Vagina (tissue), 2 donors: ENCODE data around the gene MT1M. TPM values are rescaled to one million over a fixed set of nuclear protein-coding genes. Genes with fewer than 3 reads are reported as not detected.

ENCODE experiments used
- DNase-seq, 2 donors: peaks; one replicate each; pipeline ENCODE4 v3.0.0-alpha.2; 2017; ENCODE audit errors: extremely low spot score in 2 of 2
- H3K27ac ChIP-seq: fragments of 200-600 bp; sonication (generic); one replicate; pipeline ENCODE4 v1.5.1; 2019
- H3K27me3 ChIP-seq: fragments of 200-600 bp; sonication (generic); one replicate; pipeline ENCODE4 v1.5.1; 2019
- H3K36me3 ChIP-seq, 2 donors: fragments of 200-600 bp; sonication (generic); one replicate each; pipeline ENCODE4 v1.5.1; 2017 to 2019
- H3K4me1 ChIP-seq: fragments of 200-600 bp; sonication (generic); one replicate; pipeline ENCODE4 v1.5.1; 2019
- H3K4me3 ChIP-seq, 2 donors: fragments of 200-600 bp; sonication (generic); 1 replicate in 1 of 2; 2 replicates in 1 of 2; pipeline ENCODE4 v1.5.1; 2016 to 2019
- H3K9me3 ChIP-seq: fragments of 200-600 bp; sonication (generic); one replicate; pipeline ENCODE4 v1.5.1; 2019
- POLR2A ChIP-seq, 2 donors: fragments of 450-650 bp; IDR thresholded peaks; one replicate each; pipeline ENCODE4 v1.6.1; 2017; ENCODE audit warnings: antibody characterized with exemption in 2 of 2, mild to moderate bottlenecking in 2 of 2, moderate library complexity in 2 of 2
- POLR2AphosphoS5 ChIP-seq, 2 donors: sonication (generic); formaldehyde crosslinking; IDR thresholded peaks; one replicate each; pipeline ENCODE4 v1.9.0; 2017; ENCODE audit warnings: antibody characterized with exemption in 2 of 2, mild to moderate bottlenecking in 2 of 2, low read depth in 1 of 2; ENCODE audit not compliant: insufficient read depth in 1 of 2
- intact Hi-C: fragments of 100-400 bp; cut with DNase I; formaldehyde crosslinking; loops from one replicate; pipeline ENCODE4 v1.15.1; 2023
- total RNA-seq: library from RNA; depleted of rRNA; stranded (reverse); fragments of >200 nt; gene quantifications from one replicate; pipeline ENCODE4 v1.2.3, GENCODE V29; 2016
- TF ChIP-seq, protein P1 (sequence below), 3 experiments: fragments of 450-650 bp in 2 of 3; fragments of 200-600 bp in 1 of 3; sonication (generic) in 1 of 3; IDR thresholded peaks; one replicate each; pipeline ENCODE4 v1.5.1; 2017 to 2019; ENCODE audit warnings: antibody characterized with exemption in 3 of 3, mild to moderate bottlenecking in 2 of 3, moderate library complexity in 2 of 3

MT1M gene
- total RNA-seq, 1 donor from 2014 or later, result 63.3 TPM

DNA sequence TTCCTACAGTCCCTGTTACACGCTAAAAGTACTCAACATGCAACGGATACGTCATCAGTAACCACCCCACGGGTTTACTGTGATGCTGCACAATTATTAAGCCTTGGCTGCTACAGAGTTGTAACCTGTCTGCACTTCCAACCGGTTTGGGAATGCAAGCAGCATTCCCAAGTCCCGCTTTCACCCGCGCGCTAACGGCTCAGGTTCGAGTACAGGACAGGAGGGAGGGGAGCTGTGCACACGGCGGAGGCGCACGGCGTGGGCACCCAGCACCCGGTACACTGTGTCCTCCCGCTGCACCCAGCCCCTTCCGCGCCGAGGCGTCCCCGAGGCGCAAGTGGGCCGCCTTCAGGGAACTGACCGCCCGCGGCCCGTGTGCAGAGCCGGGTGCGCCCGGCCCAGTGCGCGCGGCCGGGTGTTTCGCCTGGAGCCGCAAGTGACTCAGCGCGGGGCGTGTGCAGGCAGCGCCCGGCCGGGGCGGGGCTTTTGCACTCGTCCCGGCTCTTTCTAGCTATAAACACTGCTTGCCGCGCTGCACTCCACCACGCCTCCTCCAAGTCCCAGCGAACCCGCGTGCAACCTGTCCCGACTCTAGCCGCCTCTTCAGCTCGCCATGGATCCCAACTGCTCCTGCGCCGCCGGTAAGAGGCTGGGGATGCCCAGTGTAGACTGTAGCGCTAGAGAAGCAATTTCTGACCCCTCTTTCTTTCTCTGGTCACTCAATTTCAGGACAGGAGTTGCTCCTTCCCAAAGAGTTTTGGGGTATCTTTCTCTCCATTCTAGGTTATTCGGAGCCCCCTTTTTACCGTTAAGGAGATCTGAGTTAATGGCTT is 24.2 kb upstream of the MT1M start, which contains the start of gene MT2A:
TSS of gene MT2A (plus strand) at position 542 of the 833 bp plus-strand sequence. CDS start at position 614, 72 bp downstream.
- peak in 1 of 2 donors; percentile 97 for DNase-seq
- Histone ChIP-seq H3K4me3 (peak within 1 kb of the TSS; percentile 63 to 67), H3K27ac (peak within 1 kb of the TSS; percentile 83), H3K4me1 (peaks cover 51% of the 10 kb centered on the region), H3K36me3 (no peaks in the 10 kb centered on the region), H3K9me3 (no peaks in the 10 kb centered on the region), H3K27me3 (no peaks in the 10 kb centered on the region)
- TF ChIP-seq, protein P1, sequence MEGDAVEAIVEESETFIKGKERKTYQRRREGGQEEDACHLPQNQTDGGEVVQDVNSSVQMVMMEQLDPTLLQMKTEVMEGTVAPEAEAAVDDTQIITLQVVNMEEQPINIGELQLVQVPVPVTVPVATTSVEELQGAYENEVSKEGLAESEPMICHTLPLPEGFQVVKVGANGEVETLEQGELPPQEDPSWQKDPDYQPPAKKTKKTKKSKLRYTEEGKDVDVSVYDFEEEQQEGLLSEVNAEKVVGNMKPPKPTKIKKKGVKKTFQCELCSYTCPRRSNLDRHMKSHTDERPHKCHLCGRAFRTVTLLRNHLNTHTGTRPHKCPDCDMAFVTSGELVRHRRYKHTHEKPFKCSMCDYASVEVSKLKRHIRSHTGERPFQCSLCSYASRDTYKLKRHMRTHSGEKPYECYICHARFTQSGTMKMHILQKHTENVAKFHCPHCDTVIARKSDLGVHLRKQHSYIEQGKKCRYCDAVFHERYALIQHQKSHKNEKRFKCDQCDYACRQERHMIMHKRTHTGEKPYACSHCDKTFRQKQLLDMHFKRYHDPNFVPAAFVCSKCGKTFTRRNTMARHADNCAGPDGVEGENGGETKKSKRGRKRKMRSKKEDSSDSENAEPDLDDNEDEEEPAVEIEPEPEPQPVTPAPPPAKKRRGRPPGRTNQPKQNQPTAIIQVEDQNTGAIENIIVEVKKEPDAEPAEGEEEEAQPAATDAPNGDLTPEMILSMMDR (IDR thresholded peaks at IDR 0.05), result no peak
- TF ChIP-seq POLR2AphosphoS5 (IDR thresholded peaks at IDR 0.05; ENCODE audit: insufficient read depth in 1 of 2, low read depth in 1 of 2) (peak; percentile 76 to 96), POLR2A (IDR thresholded peaks at IDR 0.05) (peak in 1 of 2 donors; percentile 91)
- intact Hi-C loops, result loop anchor here (2.0 kb wide), 1 partner anchor 25 kb away; the partner anchor contains the start of gene MT1M

DNA sequence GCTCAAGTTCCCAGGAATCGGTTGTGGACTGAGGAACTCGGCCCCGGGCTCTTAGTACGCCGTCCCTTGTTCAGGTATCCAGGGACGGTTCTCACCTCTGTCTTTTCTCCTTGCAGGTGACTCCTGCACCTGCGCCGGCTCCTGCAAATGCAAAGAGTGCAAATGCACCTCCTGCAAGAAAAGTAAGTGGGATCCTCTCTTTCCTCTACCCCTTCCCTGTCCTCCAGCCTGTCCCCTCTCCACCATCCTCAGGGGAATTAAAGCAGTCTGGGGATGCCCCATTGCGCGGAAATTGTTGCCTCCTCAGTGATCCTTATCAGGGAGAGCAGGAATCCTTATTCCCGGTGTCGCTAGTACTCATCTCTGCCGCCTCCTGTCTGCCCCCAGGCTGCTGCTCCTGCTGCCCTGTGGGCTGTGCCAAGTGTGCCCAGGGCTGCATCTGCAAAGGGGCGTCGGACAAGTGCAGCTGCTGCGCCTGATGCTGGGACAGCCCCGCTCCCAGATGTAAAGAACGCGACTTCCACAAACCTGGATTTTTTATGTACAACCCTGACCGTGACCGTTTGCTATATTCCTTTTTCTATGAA is 23.5 kb upstream of the MT1M start:
- H3K4me1 ChIP-seq, result peaks cover 51% of the 10 kb centered on the region
- intact Hi-C loops, result loop anchor here (2.0 kb wide), 1 partner anchor 24 kb away; the partner anchor contains the start of gene MT1M

DNA sequence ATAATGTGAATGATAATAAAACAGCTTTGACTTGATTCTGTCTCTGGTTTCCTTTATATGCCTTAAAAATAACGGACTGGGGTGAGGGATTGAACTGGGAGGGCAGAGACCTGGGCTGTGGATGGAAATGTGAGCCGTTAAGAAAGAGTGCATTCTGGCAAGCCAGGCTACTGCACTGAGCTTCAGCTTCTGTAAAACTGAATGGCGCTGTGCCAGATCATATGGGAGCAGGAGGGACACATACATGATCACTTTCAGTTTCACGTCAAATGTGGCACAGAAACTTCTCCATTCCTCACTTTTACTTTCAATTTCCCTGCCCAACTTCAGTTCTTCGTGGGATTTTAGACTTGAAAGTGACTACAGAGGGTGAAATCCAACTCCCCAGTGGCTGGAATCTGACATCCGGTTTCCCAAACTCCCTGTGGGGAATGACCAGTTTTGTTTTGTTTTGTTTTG is 23.0 kb upstream of the MT1M start:
- TF ChIP-seq POLR2A (IDR thresholded peaks at IDR 0.05), result no peak
- TF ChIP-seq, protein P1 (IDR thresholded peaks at IDR 0.05), result peak in 1 of 3 experiments; percentile 27
- H3K9me3 ChIP-seq, result no peaks in the 10 kb centered on the region
- no peak for DNase-seq
- intact Hi-C loops, result loop anchor here (2.0 kb wide), 1 partner anchor 23 kb away; the partner anchor contains the start of gene MT1M
- H3K27me3 ChIP-seq, result no peaks in the 10 kb centered on the region
- peaks cover 51% of the 10 kb centered on the region for H3K4me1 ChIP-seq
- H3K4me3 ChIP-seq, result peak overlapping the region; percentile 63 to 67
- H3K36me3 ChIP-seq, result no peaks in the 10 kb centered on the region
- peak overlapping the region; percentile 83 for H3K27ac ChIP-seq

More for the DNA sequence above, 23.5 kb upstream of the MT1M start:
- Histone ChIP-seq H3K36me3 (no peaks in the 10 kb centered on the region), H3K27me3 (no peaks in the 10 kb centered on the region), H3K4me3 (peak overlapping the region; percentile 63 to 67), H3K9me3 (no peaks in the 10 kb centered on the region), H3K27ac (peak overlapping the region; percentile 83)
- TF ChIP-seq, protein P1 (IDR thresholded peaks at IDR 0.05), result no peak
- no peak for TF ChIP-seq POLR2AphosphoS5 (IDR thresholded peaks at IDR 0.05; ENCODE audit: insufficient read depth in 1 of 2, low read depth in 1 of 2)
- no peak for TF ChIP-seq POLR2A (IDR thresholded peaks at IDR 0.05)
- DNase-seq, result no peak

DNA sequence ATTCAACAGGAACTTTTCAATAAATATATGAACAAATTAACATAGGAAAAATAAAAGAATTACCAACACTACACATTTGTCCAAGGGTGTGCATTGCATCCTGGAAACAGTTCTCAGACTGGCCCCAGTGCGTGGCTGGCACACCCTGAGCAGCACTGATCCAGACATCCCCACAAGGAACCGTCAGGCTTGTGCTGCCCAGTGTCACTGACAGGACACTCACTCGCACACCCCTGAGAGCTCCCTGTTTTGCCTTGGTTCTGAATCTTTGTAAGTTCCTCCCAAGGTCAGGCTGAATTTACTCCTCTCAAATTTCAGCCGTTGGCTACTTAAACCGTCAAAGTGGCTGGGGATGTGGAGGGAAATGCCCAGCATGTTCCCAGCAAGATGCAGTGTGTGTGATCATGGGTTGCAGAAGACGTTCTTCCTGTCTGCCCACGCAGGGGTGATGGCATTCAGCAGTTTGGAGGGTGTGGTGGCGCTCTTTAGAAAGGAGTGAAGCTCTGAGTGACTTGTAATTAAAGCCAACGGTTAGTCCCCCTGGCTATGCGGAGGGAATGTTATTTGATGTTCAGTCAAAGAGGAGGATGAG is 22.3 kb upstream of the MT1M start:
- Histone ChIP-seq H3K4me1 (peaks cover 51% of the 10 kb centered on the region), H3K9me3 (no peaks in the 10 kb centered on the region), H3K4me3 (peak overlapping the region; percentile 63 to 67), H3K27me3 (no peaks in the 10 kb centered on the region), H3K36me3 (no peaks in the 10 kb centered on the region), H3K27ac (peak overlapping the region; percentile 83)
- TF ChIP-seq POLR2AphosphoS5 (IDR thresholded peaks at IDR 0.05; ENCODE audit: insufficient read depth in 1 of 2, low read depth in 1 of 2), result peak in 1 of 2 donors; percentile 79
- TF ChIP-seq, protein P1 (IDR thresholded peaks at IDR 0.05), result no peak
- no peak for DNase-seq
- intact Hi-C loops, result loop anchor here (2.0 kb wide), 1 partner anchor 15 kb away; the partner anchor contains the start of gene MT1E
